ENCODE results near the gene IQSEC3.
"Not testable (repeated sequence)": the region's sequence is repeated elsewhere in the genome, so short reads cannot be mapped to it uniquely, and the experiment has no call there.

Gene IQSEC3

DNA sequence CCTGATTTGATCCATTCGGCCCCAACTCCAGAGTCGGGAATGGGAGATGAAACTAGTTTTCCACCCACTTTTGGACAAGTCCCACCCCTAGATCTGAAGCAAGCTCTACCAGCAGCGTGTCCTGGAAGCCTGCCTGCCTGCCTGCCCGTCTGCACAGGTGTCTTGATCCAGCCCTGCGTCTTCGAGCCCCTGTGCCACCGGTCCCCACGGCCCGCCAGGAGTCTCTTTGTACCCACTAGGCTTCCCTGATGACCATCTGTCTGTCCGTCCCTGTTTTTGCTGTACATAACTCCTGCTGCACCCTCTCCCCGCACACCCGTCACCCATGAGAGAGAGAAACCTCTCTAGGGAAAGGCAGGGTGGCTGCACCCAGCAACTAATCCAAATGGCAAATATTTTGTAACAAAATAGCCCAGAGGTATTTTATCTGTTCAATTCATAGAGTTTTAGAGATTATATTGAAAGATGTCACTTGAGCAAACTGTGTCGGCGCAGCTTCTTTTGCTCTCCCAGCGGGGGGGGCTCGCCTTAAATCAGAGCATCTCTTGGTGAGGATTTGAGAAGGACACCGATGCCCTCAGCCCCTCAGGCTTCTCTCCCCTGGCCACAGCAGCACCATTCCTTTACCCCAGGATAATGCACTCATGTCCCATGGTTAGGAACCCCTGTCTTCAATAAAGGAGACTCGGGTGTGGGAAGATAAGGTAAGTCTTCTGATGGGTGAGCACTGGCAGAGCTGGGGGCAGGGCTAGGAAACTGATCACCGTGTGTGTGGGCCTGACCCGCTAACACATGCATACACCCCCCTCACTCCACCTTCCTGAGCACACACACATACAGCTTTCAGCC is 111.6 kb downstream of the IQSEC3 start:
- no peak for DNase-seq (ENCODE audit: low read depth)

GRCh38 chr12:178829-179109 is 112.2 kb downstream of the IQSEC3 start:
- no peak for DNase-seq (ENCODE audit: low read depth)

DNA sequence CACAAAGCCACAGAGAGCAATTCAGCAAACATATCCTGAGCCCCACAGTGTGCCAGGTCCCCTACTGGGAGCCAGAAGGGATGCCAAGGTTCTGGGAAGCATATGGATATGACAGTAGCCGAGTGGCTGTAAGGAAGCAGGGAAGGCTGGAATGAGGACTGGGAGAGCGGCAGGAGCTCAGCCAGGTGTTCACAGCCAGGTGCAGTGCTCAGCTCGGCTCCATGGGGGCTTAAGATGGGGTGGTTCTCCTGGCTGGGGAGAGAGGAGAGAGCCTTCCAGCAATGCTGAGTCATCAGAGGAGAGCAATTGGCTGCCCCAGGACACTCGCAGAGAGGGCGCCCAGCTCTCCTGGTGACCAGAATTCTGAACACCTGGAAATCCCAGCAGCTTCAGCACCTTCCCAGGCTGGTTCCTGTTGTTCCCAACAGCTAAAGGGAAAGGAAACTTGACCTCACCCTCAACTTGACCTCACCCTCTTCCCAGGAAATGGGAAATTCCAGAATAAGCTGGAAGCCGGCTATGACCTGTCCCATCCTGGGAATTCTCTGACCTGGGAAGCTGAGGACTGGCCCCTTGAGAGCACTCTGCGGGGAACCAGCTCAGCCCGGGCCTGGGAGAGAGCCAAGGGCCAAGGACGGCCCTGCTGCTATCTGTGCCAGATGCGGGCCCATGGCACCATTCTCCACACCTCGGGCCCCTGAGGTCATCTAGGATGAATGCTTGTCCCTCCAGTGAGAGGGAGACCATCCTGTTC is 112.7 kb downstream of the IQSEC3 start:
- DNase-seq (ENCODE audit: low read depth), result no peak

DNA sequence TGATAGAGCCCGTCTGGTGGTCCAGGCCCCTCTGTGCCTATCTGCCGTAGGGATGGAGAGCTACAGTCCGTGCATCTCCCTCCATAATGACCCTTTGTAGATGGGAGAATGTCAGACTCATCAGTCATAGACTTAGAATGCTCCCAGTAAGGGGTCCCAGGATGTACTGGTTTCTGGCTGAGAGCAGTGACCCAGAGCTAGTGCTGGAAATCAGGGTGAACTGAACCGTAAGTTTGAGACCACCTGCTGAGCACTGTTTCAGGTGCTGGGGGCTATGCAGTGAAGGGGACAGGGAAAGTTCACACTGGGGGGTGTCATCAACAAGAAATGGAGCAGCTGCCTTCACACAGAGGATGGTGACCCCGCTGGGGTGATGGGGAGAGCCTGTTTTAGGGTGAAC is 113.3 kb downstream of the IQSEC3 start:
- no peak for DNase-seq (ENCODE audit: low read depth)

DNA sequence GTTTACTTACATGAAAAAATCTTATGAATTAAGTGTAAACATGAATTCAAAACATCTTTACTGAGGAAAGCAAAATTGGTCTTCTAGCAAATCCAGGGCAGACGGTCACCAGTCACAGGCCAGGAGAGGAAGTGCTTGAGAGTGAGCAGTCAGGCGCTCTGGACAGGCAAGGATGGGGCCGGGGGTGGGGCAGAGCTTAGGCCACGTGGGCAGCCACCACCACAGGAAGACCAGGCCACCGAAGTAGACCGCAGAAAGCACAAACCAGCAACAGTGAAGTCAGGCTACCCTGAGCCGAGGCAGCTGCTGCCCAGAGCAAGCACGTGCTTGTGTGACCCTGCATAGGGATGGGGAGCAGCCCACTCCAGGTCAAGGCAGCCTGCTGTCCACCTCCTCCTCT is 113.9 kb downstream of the IQSEC3 start:
- DNase-seq (ENCODE audit: low read depth), result no peak

DNA sequence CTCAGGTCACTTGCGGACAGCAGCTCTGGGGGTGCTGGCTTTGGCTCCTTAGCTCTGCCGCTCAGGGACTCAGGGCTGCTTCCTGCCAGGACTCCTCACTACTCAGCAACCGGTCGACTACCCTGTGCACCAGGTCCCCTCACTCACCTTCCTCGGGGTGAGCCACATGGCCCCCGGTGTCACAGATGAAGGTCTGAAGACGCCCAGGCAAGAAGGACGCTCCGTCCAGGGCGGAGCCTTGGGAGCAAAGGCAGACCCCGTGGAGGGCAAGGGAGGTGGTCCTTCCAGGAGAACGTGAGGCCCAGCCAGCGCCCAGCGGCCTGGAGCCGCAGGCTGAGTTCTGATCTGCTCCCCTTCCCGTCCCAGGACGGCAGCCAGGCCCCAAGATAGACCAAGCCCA is 115.4 kb downstream of the IQSEC3 start:
- DNase-seq (ENCODE audit: low read depth), result no peak

- no peak for DNase-seq (ENCODE audit: low read depth)
Measured at GRCh38 chr12:182381-182892, 115.9 kb downstream of the IQSEC3 start.

DNA sequence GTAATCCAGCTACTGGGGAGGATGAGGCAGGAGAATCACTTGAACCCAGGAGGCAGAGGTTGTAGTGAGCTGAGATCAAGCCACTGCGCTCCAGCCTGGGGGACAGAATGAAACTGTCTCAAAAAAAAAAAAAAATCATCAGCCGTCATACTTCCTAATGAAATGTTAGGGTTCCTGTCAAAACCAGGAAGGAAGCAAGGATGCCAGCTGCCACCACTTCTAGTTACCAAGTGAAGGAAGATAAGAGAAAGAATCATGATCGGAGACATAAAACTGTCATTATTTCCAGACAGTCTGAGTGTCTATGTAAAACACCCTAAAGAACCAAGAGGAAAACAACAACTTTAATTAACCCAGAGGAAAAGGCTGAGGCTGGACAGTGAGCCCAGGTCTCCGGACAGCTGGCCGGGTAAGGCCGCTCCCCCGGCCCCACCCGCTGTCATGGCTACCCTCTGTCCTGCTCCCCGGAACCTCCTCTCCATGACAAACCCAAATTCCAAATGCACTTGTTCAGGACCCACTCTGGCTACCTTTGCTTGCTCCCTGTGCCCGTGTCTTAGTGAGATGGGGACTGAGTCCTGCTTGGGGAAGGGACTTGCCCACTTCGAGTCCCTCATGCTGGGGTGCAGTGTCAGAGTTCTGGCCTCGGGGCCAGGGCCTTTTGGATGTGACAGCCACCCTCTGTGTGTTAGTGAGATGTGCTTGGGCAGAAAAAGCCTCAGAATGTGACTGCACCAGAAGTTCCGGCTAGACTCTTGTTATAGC is 118.4 kb downstream of the IQSEC3 start:
- no peak for DNase-seq (ENCODE audit: low read depth)

DNA sequence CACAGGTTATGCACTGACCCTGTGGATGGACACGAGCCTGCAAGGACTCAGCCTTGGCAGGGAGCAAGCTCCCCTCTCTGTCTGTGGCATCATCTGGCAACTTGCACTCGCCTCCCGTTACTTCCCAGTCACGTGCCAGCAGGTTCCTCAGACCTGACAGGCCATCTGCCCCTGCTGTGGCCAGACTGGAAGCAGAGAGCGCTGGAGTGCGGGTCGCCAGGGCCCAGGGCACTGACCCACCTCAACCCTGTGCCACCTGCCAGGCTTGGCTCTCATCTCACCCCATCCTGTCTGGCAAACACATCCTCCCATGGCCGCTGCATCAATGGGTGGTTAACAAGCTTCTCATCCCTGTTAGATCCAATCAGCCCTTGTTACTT is 119.0 kb downstream of the IQSEC3 start:
- DNase-seq (ENCODE audit: low read depth), result no peak

DNA sequence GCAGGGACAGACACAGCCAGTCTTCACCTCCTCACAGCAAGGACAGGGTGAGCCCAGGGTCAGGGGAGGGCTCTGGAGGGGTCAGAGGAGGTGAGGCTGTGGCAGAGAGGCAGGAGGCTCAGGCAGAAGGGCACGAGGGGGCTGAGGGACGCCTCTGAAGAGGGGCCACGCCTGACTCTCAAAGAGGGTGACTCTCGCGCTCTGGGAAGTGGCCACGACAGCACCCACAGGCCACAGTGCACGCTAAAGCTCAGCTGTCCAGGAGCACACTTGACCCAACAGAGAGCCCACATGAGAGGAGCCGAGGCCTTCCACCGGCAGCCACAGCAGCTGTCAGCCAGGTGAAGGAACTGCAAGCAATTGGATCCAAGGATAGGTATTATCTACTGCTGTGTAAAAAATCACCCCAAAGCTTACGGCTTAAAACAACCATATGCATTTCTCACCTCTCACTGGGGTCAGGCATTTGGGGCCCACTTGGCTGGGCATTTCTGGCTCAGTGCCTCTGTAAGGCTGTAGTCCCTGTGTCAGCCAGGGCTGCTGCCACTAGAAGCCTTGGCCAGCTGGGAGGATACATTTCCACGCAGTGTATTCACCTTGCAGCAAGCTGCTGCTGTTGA is 119.5 kb downstream of the IQSEC3 start:
- DNase-seq (ENCODE audit: low read depth), result no peak

- not testable (repeated sequence) for DNase-seq (ENCODE audit: low read depth)
Measured at GRCh38 chr12:187986-188909, 121.7 kb downstream of the IQSEC3 start.

GRCh38 chr12:188910-189621 is 122.5 kb downstream of the IQSEC3 start:
- DNase-seq (ENCODE audit: low read depth), result no peak

GRCh38 chr12:189622-189962 is 123.0 kb downstream of the IQSEC3 start:
- DNase-seq (ENCODE audit: low read depth), result no peak

DNA sequence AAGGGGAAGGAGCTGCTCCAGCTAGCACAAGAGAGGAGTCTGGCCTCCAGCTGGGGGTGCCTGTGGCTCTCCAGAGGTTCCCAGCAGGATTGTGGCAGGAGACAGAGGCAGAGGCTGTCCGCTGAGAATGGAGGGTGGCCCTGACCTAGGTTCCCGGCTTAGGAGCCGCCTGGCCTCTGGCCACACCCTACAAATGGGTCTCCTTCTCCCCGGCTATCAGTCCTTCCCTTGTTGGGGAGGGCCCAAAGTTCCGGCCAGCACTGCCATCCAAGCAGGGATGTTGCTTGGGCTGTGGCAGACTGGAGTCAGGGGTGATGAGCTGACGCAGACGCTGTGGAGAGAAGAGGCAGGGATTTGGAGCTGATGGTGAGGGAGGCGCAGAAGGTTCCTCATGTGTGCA is 124.3 kb downstream of the IQSEC3 start:
- no peak for DNase-seq (ENCODE audit: low read depth)

- no peak for DNase-seq (ENCODE audit: low read depth)
Measured at GRCh38 chr12:191541-191940, 125.0 kb downstream of the IQSEC3 start.

- DNase-seq (ENCODE audit: low read depth), result no peak
Measured at GRCh38 chr12:193261-193660, 126.7 kb downstream of the IQSEC3 start.

GRCh38 chr12:194276-194675 is 127.7 kb downstream of the IQSEC3 start:
- no peak for DNase-seq (ENCODE audit: low read depth)

DNA sequence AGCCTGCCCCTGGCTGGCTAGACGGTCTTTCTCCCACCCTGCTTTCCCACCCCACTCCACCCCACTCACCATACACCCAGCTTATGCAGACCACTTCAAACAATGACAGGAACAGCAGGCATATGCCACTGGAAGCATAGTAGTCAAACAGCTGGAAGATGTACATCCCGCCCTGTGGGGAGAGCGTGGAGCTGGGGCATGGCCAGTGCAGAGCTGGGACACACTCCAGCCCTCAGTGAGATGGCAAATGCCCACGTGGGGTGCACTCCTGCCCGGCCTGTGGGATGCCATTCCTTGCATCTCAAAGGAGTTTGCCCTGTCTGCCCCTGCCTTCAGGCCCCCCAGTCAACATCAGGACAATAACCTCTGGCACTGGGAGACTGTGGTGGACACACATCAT is 128.6 kb downstream of the IQSEC3 start:
- no peak for DNase-seq (ENCODE audit: low read depth)

- DNase-seq (ENCODE audit: low read depth), result no peak
Measured at GRCh38 chr12:195951-196350, 129.4 kb downstream of the IQSEC3 start.

DNA sequence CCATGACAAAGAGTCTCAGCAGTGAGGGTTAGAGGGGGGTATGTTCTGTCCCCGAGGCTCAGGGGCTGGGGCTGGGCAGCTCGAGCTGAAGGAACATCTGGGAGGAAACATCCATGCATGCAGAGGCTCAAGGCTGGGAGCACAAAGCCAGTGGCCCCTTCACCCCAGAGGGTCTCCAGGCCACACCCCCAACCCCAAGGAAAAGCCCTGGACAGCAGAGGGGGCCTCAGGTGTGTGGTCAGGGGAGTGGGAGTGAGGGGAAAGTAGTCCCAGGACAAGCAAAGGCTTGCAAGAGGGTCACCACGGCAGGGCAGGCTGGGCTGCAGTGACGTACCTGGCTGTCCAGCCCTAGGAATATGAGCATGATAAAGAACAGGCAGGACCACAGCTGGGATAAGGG is 129.9 kb downstream of the IQSEC3 start:
- no peak for DNase-seq (ENCODE audit: low read depth)

DNA sequence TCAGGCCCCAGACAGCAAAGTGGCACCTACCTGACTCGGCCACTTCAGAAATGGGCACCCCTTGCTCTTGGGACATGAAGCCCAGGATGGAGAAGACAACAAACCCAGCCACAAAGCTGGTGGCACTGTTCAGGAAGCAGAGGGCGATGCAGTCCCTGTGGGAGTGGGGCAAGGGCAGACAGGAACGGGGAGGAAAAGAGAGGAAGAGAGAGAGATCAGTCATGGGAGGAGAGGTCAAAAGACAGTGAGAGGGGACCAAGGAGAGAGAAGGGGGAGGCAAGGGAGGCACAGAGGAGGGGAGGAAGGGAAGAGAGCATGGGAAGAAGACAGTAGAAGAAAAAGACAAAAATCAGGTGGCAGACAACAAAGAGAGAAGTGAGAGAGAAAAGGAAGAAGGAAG is 130.8 kb downstream of the IQSEC3 start:
- no peak for DNase-seq (ENCODE audit: low read depth)
